GF-D8 (cell line): ENCODE results near the gene DPH5.

Source experiments
- DNase-seq: peaks from one replicate; lab custom pipeline; 2025; lab: John Stamatoyannopoulos, UW

Gene DPH5

GRCh38 chr1:101030881-101031280, 5.3 kb upstream of the DPH5 start:
- no peak for DNase-seq

DNA sequence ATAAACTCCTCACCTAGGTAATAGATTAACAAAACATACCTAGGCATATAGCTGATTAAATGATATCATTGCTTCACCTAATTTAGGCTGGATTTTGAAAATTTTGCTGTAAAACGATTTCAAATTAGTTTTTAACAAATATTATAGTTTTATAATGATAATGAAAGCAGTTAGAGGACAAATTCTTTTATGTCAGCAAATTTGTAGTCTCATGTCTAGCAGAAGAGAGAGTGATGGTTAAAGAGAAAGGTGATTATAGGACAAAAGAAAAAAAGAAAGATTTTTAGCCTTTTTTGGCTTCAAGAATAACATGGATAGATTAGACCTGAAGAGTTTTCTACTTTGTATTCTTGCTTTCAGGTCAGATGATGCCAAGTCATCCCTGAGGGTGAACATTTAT, 3.6 kb upstream of the DPH5 start:
- DNase-seq = no peak

- no peak for DNase-seq
These were observed 2.9 kb upstream of the DPH5 start for GRCh38 chr1:101028466-101028865.

- no peak for DNase-seq
These were observed 1.7 kb upstream of the DPH5 start for GRCh38 chr1:101027194-101027772.

GRCh38 chr1:101026430-101026788, 825 bp upstream of the DPH5 start:
- no peak for DNase-seq

GRCh38 chr1:101025283-101025656, 314 bp downstream of the DPH5 start:
- no peak for DNase-seq

- no peak for DNase-seq
These were observed 3.3 kb downstream of the DPH5 start for GRCh38 chr1:101022294-101022693.

- no peak for DNase-seq
These were observed 8.1 kb downstream of the DPH5 start for GRCh38 chr1:101017448-101017847.

DNA sequence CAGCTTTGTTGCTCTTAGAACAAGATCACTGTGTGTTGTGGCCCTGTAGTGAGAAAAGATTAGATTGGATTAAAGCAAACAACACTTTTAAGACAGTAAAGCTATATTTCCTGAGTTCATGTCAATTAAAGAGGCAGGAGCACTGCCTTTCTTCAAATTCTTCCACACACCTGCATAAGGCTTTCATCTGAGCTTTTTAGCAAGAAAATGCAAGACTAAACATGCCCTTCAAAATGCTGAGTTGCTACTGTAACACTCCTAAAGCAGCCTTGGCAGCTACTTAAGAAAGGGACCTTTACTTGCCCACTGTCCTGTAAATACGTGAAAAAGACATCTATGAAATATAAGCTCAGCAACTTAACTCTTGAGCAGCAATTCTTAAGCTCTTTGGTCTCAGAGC, 11.8 kb downstream of the DPH5 start:
- no peak for DNase-seq

DNA sequence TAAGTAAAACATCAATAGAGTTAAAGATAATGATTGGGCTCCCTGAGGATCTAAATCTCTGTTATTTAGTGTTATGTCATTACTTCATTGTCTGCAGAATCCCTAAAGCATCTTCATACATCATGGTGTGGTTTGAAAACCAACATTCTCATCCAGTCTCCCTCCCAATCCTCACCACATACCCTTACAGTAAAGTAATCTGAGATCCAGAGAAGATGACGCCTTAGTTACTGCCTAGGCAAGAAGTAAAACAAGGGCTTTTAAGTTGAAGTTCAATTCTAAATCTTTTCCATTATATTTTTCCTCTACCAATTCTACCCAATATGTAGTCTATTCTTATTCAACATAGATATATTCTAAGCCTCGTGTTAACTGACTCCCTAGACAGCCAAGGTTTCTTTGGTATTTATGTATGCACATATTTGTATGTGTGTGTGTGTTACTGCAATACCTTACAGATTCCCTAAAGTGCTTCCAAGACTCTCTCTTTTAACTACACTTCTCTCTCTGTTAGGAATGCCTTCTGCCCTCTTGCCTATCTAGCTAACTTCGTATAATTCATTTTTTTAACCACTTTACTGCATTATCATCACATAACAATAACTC, 17.3 kb downstream of the DPH5 start:
- DNase-seq = no peak

- peak; percentile 78 for DNase-seq
These were observed 19.0 kb downstream of the DPH5 start for GRCh38 chr1:101006553-101006952.

- no peak for DNase-seq
These were observed 19.7 kb downstream of the DPH5 start for GRCh38 chr1:101005871-101006270.

GRCh38 chr1:101005183-101005582, 20.4 kb downstream of the DPH5 start:
- DNase-seq = no peak

DNA sequence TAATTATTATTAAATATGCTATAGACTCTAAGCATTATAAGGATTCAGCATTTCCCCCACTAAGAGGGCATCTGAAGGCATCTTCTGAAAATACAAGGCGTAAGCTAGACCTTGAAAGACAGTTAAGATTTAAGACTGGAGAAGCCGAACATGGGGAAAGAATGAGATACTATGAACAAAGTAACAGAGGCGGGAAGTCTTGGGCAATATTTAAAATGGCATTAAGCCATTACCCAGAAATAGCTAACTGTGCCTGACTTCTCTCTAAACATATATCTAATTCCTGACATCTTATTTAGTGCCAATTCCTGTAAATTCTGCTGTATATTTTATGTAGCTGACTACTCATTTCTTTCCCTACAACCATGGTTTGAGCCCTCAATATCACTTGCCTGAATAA, 20.9 kb downstream of the DPH5 start:
- peak; percentile 32 for DNase-seq

DNA sequence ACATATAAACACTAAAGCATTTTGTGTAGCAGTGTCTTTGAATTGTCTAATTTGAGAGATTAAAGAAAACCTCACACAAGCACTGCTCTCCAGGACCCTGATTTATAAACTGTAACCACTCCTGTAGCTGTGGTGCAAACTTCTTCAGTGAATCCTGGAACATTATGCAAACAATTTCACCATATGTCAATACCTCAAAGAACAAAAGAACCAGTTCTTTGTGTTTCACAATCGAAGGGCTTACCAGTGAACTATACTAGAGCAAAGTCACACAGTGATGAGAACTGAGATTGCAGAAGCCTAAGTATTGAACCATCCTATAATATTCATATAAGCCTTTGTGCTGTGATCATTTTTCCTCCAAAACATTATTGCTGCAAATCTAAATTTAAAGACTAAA, 21.5 kb downstream of the DPH5 start:
- DNase-seq = peak; percentile 83

GRCh38 chr1:101003012-101003650, 22.5 kb downstream of the DPH5 start:
- DNase-seq = no peak

DNA sequence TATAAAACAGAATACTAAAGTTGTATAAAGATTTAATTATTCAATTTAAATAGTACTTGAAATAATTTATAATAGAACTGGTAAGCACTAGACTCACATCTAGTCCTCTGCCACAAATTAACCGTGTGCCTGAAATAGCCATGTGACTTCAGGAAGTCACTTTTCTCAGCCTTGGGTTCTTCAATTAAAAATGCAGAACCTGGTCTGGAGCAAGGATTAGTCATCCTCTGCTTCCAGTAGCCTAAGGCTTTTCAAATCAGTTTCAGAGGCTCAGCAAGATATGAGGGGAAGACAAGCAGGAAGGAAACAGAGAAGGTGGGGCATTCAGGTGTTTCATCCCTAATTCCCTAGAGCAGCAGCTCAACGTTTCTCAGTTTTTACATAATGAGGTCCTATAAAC, 23.0 kb downstream of the DPH5 start:
- DNase-seq = peak; percentile 65

DNA sequence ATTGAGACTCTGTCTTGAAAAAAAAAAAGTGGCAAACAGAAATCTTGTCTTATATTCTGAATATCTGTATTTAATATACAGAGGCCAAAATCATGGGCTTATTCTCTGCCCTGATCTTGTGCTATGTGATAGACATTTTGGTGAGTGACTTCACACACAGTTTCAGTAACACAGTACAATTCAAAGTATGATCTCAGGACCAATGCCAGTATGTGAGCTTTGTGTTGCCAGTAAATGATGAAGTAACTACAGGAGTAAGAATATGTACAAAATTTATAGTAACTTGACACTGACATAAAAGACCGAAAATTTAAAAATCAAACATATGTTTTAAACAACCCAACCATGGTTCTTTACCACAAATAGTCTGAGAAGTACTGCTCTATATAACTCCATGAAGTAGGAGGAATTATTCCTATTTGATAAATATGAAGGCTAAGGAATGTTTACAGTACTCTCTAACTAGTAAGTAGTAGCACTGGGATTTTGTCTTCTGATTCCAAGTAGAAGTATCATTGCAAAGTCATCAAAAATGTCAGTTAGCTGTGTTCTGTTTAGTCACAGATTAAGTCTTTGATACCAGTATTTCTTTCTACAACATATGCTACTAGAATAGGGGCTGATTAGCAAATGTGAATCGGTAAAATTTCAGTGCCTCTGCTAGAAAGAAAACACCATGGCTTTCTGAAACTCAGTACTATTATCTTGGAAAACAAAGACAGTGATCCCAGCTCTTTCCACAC, 25.3 kb downstream of the DPH5 start:
- DNase-seq = no peak

- DNase-seq = no peak
These were observed 27.2 kb downstream of the DPH5 start for GRCh38 chr1:100998426-100998825.

DNA sequence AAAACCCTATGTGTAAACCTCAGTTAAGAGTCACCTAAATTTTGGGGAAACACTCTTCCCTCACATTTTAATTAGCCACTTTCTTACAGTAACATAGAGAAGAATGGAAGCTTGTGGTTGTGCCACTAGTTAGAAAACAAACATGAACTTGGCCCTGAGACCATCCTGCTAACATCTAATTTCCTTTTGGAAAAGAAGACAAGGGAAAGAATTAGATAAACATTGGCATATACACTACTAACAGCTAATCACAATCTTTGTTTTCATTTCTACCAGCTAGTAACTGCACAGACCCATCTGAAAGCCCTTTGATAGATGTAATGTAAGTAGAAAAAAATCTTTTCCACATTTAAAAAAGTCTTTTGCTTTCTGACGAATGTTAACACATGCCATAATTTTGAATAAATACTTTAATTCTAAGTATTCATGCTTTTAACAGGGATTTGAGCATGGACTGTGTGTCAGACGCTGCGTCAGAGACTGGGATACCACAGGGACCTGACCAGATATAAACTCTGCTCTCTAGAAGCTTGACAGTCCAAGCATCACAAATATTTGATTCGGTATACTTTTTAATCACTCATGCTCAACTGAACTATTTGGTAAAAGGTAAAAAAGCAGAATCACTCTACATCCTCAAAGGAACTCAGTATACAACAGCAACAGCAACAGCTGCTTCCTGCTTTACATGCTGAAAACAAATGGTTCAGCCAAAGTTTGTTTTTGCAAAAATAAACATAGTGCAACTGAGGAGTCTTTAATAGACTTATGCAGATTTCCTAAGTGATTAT, 30.2 kb downstream of the DPH5 start:
- no peak for DNase-seq

DNA sequence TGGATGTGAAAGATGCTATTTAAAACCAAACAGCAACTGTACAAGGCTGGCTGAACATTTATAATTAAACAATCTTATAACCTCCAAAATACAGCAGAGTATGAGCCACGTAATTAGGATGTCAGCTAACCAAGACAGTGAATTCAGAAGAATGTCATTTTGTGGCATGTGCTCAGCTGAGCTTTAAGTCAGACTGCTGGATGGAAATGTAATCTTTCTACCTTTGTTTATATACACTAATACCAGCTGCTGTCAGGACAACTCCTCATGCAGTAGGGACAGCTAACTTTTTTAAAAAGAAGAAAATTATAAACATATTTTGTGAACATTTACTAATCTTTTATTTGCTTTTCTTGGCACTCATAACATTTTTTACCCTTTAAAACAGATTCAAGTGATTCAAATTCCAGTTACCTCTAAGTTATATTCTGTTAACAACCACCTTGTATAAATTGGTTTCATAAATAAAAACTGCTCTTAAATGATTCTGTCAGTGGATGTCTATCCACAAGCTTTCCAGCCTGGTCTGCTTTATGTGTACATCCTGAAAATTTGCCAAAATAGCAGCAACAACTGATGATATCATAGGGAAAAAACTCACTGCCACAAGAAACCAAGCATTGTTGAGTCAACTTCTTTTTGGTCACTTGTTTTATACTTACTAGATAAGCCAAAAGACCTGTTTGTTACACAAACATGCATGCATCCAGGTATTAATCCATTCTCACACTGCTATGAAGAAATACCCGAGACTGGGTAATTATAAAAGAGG, 36.1 kb downstream of the DPH5 start:
- DNase-seq = no peak

GRCh38 chr1:100988121-100988520, 37.5 kb downstream of the DPH5 start:
- DNase-seq = no peak
